Calu3 (cell line): Measurements from ENCODE around the gene PTPN11. TPM values are rescaled to one million over a fixed set of nuclear protein-coding genes. Genes with fewer than 3 reads are reported as not detected.

Source experiments
- Bru-seq: library from RNA; stranded (reverse); fragments of 400-500 nt; gene quantifications from one replicate; lab custom pipeline; 2021; lab: Mats Ljungman, UMichigan
- BruChase-seq, 2 experiments: library from RNA; stranded (reverse); fragments of 400-500 nt; gene quantifications; one replicate each; lab custom pipeline; 2021; lab: Mats Ljungman, UMichigan
- BruUV-seq: library from RNA; stranded (reverse); fragments of 400-500 nt; replicated peaks from 2 replicates; lab custom pipeline; 2021; lab: Mats Ljungman, UMichigan
- CTCF ChIA-PET: fragments of 300-600 bp; sonication (Branson Sonifier 250); formaldehyde crosslinking; loops from one replicate; lab custom pipeline; 2022; ENCODE audit warnings: antibody characterized with exemption; lab: Charles Lee
- DNase-seq: peaks from one replicate; pipeline ENCODE4 v3.0.0; 2022
- H3K27ac Mint-ChIP-seq: one replicate; pipeline ENCODE4 v1.8.0; 2022; ENCODE audit warnings: mixed read lengths; ENCODE audit not compliant: unreplicated experiment
- H3K27me3 Mint-ChIP-seq: one replicate; pipeline ENCODE4 v1.8.0; 2022; ENCODE audit warnings: mixed read lengths; ENCODE audit not compliant: unreplicated experiment
- H3K36me3 Mint-ChIP-seq: one replicate; pipeline ENCODE4 v1.8.0; 2022; ENCODE audit warnings: mild to moderate bottlenecking, moderate library complexity, mixed read lengths; ENCODE audit not compliant: insufficient read depth, unreplicated experiment
- H3K4me1 Mint-ChIP-seq: one replicate; pipeline ENCODE4 v1.8.0; 2022; ENCODE audit warnings: mild to moderate bottlenecking, low read depth, mixed read lengths; ENCODE audit not compliant: unreplicated experiment
- H3K4me3 Mint-ChIP-seq: one replicate; pipeline ENCODE4 v1.8.0; 2022; ENCODE audit warnings: mild to moderate bottlenecking, low read depth, moderate library complexity, mixed read lengths; ENCODE audit not compliant: unreplicated experiment
- H3K9me3 Mint-ChIP-seq: one replicate; pipeline ENCODE4 v1.8.0; 2022; ENCODE audit warnings: low read depth, mixed read lengths; ENCODE audit not compliant: unreplicated experiment
- intact Hi-C: fragments of 100-400 bp; cut with micrococcal nuclease; formaldehyde crosslinking; loops from one replicate; pipeline ENCODE4 v1.10.0; 2022; ENCODE audit not compliant: unreplicated experiment
- long read RNA-seq: library from polyadenylated mRNA; stranded (forward); transcript quantifications from one replicate; pipeline ENCODE4 v2.0.0, GENCODE V29; 2022
- total RNA-seq: library from RNA; stranded (reverse); gene quantifications from 2 replicates; pipeline ENCODE4 v1.2.3, GENCODE V29; 2022
- TF ChIP-seq, protein P1 (sequence below): fragments of 200-600 bp; IDR thresholded peaks from one replicate; pipeline ENCODE4 v1.8.0; 2022; ENCODE audit warnings: antibody characterized with exemption; ENCODE audit not compliant: unreplicated experiment

Gene PTPN11
- total RNA-seq = 156 and 174 TPM in 2 replicates
- Bru-seq, nascent RNA = percentile 91 among the genes with signal in this experiment
- percentile 96 among the genes with signal in this experiment for BruChase-seq, experiment 1, labeled RNA remaining after a 6-hour chase
- BruChase-seq, experiment 2, labeled RNA remaining after a 2-hour chase = percentile 93 among the genes with signal in this experiment
- long read RNA-seq, full-length matches to known transcripts = 42 of 78 reads
- long read RNA-seq, partial matches to known transcripts = 24 of 78 reads
- long read RNA-seq, other reads (novel, unspliced or antisense) = 12 of 78 reads

DNA sequence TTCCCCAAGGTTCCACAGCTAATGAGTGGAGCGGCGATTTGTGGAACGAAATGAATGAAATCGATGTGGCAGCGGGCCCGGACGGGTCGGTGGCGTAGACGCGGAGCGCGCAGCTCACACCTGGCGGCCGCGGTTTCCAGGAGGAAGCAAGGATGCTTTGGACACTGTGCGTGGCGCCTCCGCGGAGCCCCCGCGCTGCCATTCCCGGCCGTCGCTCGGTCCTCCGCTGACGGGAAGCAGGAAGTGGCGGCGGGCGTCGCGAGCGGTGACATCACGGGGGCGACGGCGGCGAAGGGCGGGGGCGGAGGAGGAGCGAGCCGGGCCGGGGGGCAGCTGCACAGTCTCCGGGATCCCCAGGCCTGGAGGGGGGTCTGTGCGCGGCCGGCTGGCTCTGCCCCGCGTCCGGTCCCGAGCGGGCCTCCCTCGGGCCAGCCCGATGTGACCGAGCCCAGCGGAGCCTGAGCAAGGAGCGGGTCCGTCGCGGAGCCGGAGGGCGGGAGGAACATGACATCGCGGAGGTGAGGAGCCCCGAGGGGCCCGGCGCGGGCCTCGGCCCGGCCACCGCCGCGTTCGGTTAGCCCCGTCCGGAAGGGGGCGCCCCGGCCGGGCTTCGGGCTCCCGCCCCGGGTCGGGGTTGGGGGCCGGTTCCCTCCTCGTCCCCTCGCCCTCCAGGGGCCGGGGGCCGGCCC, at the start of gene PTPN11:
PTPN11 (plus strand) TSS at position 340 of the 689 bp plus-strand sequence; CDS start at position 505, 165 bp downstream.
- peak within 1 kb of the TSS; percentile 100 for H3K4me3 Mint-ChIP-seq
- peaks cover 27% of the 10 kb centered on the region for H3K4me1 Mint-ChIP-seq
- TF ChIP-seq, protein P1, sequence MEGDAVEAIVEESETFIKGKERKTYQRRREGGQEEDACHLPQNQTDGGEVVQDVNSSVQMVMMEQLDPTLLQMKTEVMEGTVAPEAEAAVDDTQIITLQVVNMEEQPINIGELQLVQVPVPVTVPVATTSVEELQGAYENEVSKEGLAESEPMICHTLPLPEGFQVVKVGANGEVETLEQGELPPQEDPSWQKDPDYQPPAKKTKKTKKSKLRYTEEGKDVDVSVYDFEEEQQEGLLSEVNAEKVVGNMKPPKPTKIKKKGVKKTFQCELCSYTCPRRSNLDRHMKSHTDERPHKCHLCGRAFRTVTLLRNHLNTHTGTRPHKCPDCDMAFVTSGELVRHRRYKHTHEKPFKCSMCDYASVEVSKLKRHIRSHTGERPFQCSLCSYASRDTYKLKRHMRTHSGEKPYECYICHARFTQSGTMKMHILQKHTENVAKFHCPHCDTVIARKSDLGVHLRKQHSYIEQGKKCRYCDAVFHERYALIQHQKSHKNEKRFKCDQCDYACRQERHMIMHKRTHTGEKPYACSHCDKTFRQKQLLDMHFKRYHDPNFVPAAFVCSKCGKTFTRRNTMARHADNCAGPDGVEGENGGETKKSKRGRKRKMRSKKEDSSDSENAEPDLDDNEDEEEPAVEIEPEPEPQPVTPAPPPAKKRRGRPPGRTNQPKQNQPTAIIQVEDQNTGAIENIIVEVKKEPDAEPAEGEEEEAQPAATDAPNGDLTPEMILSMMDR = peak; percentile 70
- no peaks in the 10 kb centered on the region for H3K9me3 Mint-ChIP-seq
- intact Hi-C loops = no loop called here
- DNase-seq = peak; percentile 95
- peak within 1 kb of the TSS; percentile 100 for H3K27ac Mint-ChIP-seq
- H3K36me3 Mint-ChIP-seq = peaks cover 35% of the 10 kb centered on the region
- no peaks in the 10 kb centered on the region for H3K27me3 Mint-ChIP-seq
- BruUV-seq = no TSS peak
- CTCF ChIA-PET = no interaction called here

GRCh38 chr12:112370199-112370598, 48.5 kb upstream of the PTPN11 start:
- no peak for DNase-seq
- intact Hi-C loops = no loop called here
- Mint-ChIP-seq H3K27me3 (no peaks in the 10 kb centered on the region), H3K36me3 (no peaks in the 10 kb centered on the region), H3K9me3 (no peaks in the 10 kb centered on the region), H3K4me3 (no peak overlapping the region), H3K27ac (no peak overlapping the region), H3K4me1 (peaks cover 18% of the 10 kb centered on the region)
- BruUV-seq = no TSS peak
- CTCF ChIA-PET = no interaction called here
- TF ChIP-seq, protein P1 = no peak

DNA sequence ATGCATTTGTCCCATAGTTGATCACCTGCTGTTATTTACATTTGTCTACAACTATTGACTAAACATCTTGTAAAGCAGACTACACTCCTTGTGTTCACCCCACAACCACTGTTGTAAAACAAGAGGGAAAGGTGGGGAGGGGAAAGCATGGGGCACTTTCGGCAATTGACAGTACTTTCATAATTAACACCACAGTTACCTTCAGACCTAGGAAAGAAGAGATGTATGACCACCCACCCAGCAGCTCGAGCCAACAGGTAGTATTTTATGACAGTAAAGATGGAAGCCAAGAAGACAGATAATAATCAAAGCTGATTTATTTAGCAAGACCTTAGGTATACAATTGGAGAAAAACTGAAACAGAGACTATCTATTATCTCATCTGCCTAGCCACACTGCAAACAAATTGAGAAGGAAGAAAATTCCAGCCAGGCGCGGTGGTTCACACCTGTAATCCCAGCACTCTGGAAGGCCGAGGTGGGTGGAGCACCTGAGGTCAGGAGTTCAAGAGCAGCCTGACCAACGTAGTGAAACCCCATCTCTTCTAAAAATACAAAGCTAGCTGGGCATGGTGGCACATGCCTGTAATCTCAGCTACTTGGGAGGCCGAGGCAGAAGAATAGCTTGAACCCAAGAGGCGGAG, 47.8 kb upstream of the PTPN11 start:
- TF ChIP-seq, protein P1 = no peak
- H3K27me3 Mint-ChIP-seq = no peaks in the 10 kb centered on the region
- no peak overlapping the region for H3K27ac Mint-ChIP-seq
- H3K9me3 Mint-ChIP-seq = no peaks in the 10 kb centered on the region
- no TSS peak for BruUV-seq
- CTCF ChIA-PET = no interaction called here
- DNase-seq = no peak
- peaks cover 18% of the 10 kb centered on the region for H3K4me1 Mint-ChIP-seq
- H3K36me3 Mint-ChIP-seq = no peaks in the 10 kb centered on the region
- intact Hi-C loops = no loop called here
- H3K4me3 Mint-ChIP-seq = no peak overlapping the region

DNA sequence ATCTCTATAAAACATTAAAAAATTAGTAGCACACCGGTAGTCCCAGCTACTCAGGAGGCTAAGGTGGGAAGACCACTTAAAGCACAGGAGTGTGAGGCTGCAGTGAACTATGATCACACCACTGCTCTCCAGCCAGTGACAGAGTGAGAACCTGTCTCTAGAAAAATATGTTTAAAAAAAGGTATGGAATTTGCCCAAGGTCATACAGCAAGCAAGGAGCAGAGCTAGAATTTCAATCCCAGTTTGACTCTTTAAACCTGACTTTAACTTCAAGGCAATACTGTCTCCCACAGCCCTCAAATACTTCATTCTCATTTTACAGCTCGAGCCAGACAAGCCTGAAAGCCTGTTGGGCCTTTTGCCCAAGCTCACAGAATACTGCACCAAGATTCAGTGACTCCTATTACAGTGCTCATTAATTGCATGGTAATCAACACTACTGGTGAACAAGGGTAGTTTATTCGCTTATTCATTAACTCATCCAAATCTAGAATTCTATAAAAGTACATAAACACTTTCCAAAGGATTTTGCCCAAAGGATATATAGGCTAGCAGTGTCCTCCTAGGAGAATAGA, 44.5 kb upstream of the PTPN11 start:
- H3K27me3 Mint-ChIP-seq = no peaks in the 10 kb centered on the region
- BruUV-seq = no TSS peak
- CTCF ChIA-PET = interaction anchor here (0.5 kb wide), 1 partner anchor 10 kb away, joined by 3 read pairs; no protein-coding TSS in a partner anchor
- no peak overlapping the region for H3K4me3 Mint-ChIP-seq
- H3K9me3 Mint-ChIP-seq = no peaks in the 10 kb centered on the region
- DNase-seq = no peak
- no peak overlapping the region for H3K27ac Mint-ChIP-seq
- TF ChIP-seq, protein P1 = no peak
- peaks cover 18% of the 10 kb centered on the region for H3K4me1 Mint-ChIP-seq
- no peaks in the 10 kb centered on the region for H3K36me3 Mint-ChIP-seq
- intact Hi-C loops = no loop called here
